HG03159 (cell line): ENCODE data around the gene CPNE6.

ENCODE experiments used
- ATAC-seq: cut with Tn5 transposase; IDR thresholded peaks from one replicate; pipeline ENCODE4 v1.9.1; 2021; ENCODE audit warnings: mild to moderate bottlenecking, moderate library complexity; ENCODE audit not compliant: unreplicated experiment

The CPNE6 gene

GRCh38 chr14:24126939-24127338, 55.6 kb downstream of the CPNE6 start:
- no peak for ATAC-seq

GRCh38 chr14:24127673-24128072, 56.3 kb downstream of the CPNE6 start:
- no peak for ATAC-seq
